GM10266 (cell line): ENCODE measurements around the gene MAFG.

ENCODE experiments used
- DNase-seq: peaks from one replicate; pipeline ENCODE4 v3.0.0; 2012; ENCODE audit errors: extremely low spot score
- CTCF ChIP-seq: IDR thresholded peaks from 2 replicates; pipeline ENCODE4 v1.5.1; 2012; ENCODE audit warnings: mild to moderate bottlenecking, low read depth; ENCODE audit not compliant: control insufficient read depth, insufficient read depth; ENCODE audit errors: missing control alignments

The MAFG gene

GRCh38 chr17:81888105-81888987 lies 39.2 kb downstream of the MAFG start:
- DNase-seq, result no peak
- no peak for TF ChIP-seq CTCF

GRCh38 chr17:81885869-81886548 lies 41.5 kb downstream of the MAFG start:
- TF ChIP-seq CTCF, result no peak
- no peak for DNase-seq

- no peak for TF ChIP-seq CTCF
- DNase-seq, result no peak
Observed at GRCh38 chr17:81885454-81885853, 42.1 kb downstream of the MAFG start.

- no peak for TF ChIP-seq CTCF
- no peak for DNase-seq
Observed at GRCh38 chr17:81884968-81885367, 42.6 kb downstream of the MAFG start.

- DNase-seq, result no peak
- no peak for TF ChIP-seq CTCF
Observed at GRCh38 chr17:81884520-81884919, 43.0 kb downstream of the MAFG start.

GRCh38 chr17:81879121-81879520 lies 48.4 kb downstream of the MAFG start:
- DNase-seq, result no peak
- TF ChIP-seq CTCF, result no peak

GRCh38 chr17:81878294-81878693 lies 49.2 kb downstream of the MAFG start:
- DNase-seq, result no peak
- TF ChIP-seq CTCF, result no peak
